ENCODE data around the gene HSPA8.

GRCh38 chr11:123047947-123048293 is 14.0 kb downstream of the HSPA8 start:
- no peak for TF ChIP-seq CTCF (conservative IDR thresholded peaks at IDR 0.05; ENCODE audit: low read length)
- TF ChIP-seq EZH2phosphoT487 (IDR thresholded peaks at IDR 0.05; ENCODE audit: borderline replicate concordance, low read depth, low read length): no peak

Data from OCI-LY7 (cell line).